ENCODE results near the gene CRACDL.

DNA sequence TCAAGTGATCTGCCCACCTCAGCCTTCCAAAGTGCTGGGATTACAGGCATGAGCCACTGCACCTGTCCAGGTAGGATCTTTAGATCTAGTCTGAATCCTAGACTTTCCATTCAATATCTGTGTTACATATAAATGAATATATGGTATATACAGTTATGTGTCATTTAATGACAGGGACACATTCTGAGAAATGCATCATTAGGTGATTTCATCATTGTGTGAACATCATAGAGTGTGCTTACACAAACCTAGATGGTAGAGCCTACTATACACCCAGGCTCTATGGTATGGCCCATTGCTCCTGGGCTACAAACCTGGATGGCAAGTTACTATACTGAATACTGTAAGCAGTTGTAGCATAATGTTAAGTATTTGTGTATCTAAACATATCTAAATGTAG is 189.6 kb downstream of the CRACDL start:
- TF ChIP-seq USF1 (IDR thresholded peaks at IDR 0.05; ENCODE audit: borderline replicate concordance, low read depth) (no peak), JUND (IDR thresholded peaks at IDR 0.05) (no peak), GABPA (IDR thresholded peaks at IDR 0.05; ENCODE audit: low read depth) (no peak), YY1 (IDR thresholded peaks at IDR 0.05; ENCODE audit: low read depth) (no peak), RXRA (IDR thresholded peaks at IDR 0.05; ENCODE audit: borderline replicate concordance, low read depth) (no peak), REST (IDR thresholded peaks at IDR 0.05; ENCODE audit: low read depth, low read length) (no peak), POLR2AphosphoS5 (IDR thresholded peaks at IDR 0.05; ENCODE audit: low read depth, low read length) (no peak), USF2 (IDR thresholded peaks at IDR 0.05; ENCODE audit: borderline replicate concordance, low read depth, low read length) (no peak)
- TF ChIP-seq, protein P1, sequence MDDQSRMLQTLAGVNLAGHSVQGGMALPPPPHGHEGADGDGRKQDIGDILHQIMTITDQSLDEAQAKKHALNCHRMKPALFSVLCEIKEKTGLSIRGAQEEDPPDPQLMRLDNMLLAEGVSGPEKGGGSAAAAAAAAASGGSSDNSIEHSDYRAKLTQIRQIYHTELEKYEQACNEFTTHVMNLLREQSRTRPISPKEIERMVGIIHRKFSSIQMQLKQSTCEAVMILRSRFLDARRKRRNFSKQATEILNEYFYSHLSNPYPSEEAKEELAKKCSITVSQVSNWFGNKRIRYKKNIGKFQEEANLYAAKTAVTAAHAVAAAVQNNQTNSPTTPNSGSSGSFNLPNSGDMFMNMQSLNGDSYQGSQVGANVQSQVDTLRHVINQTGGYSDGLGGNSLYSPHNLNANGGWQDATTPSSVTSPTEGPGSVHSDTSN (IDR thresholded peaks at IDR 0.05): no peak
- TF ChIP-seq, protein P2, sequence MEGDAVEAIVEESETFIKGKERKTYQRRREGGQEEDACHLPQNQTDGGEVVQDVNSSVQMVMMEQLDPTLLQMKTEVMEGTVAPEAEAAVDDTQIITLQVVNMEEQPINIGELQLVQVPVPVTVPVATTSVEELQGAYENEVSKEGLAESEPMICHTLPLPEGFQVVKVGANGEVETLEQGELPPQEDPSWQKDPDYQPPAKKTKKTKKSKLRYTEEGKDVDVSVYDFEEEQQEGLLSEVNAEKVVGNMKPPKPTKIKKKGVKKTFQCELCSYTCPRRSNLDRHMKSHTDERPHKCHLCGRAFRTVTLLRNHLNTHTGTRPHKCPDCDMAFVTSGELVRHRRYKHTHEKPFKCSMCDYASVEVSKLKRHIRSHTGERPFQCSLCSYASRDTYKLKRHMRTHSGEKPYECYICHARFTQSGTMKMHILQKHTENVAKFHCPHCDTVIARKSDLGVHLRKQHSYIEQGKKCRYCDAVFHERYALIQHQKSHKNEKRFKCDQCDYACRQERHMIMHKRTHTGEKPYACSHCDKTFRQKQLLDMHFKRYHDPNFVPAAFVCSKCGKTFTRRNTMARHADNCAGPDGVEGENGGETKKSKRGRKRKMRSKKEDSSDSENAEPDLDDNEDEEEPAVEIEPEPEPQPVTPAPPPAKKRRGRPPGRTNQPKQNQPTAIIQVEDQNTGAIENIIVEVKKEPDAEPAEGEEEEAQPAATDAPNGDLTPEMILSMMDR (IDR thresholded peaks at IDR 0.05): no peak

Measured in SK-N-SH (cell line).